ENCODE measurements around the gene CUEDC1. TPM values are rescaled to one million over a fixed set of nuclear protein-coding genes. Genes with fewer than 3 reads are reported as not detected.

CUEDC1 gene
- total RNA-seq, 1 donor from 2014 or later: 7.6 TPM

GRCh38 chr17:57894848-57895247, 60.4 kb downstream of the CUEDC1 start:
- DNase-seq: no peak

- peak; percentile 91 for DNase-seq
Measured at GRCh38 chr17:57892820-57893595, 62.2 kb downstream of the CUEDC1 start.

- DNase-seq: peak; percentile 86
Measured at GRCh38 chr17:57892146-57892819, 62.9 kb downstream of the CUEDC1 start.

- DNase-seq: no peak
Measured at GRCh38 chr17:57890857-57891232, 64.4 kb downstream of the CUEDC1 start.

- no peak for DNase-seq
Measured at GRCh38 chr17:57889892-57890856, 65.0 kb downstream of the CUEDC1 start.

- DNase-seq: no peak
Measured at GRCh38 chr17:57889252-57889651, 66.0 kb downstream of the CUEDC1 start.

GRCh38 chr17:57888311-57889216, 66.6 kb downstream of the CUEDC1 start:
- no peak for DNase-seq

- no peak for DNase-seq
Measured at GRCh38 chr17:57887161-57887560, 68.1 kb downstream of the CUEDC1 start.

GRCh38 chr17:57886020-57886419, 69.2 kb downstream of the CUEDC1 start:
- DNase-seq: no peak

- DNase-seq: no peak
Measured at GRCh38 chr17:57885148-57885915, 69.9 kb downstream of the CUEDC1 start.

- peak; percentile 53 for DNase-seq
Measured at GRCh38 chr17:57881783-57882351, 73.3 kb downstream of the CUEDC1 start.

GRCh38 chr17:57881143-57881542, 74.1 kb downstream of the CUEDC1 start:
- peak; percentile 94 for DNase-seq

GRCh38 chr17:57880086-57880456, 75.1 kb downstream of the CUEDC1 start:
- no peak for DNase-seq

- no peak for DNase-seq
Measured at GRCh38 chr17:57879437-57880085, 75.7 kb downstream of the CUEDC1 start.

- no peak for DNase-seq
Measured at GRCh38 chr17:57877803-57878377, 77.3 kb downstream of the CUEDC1 start.

- peak; percentile 35 for DNase-seq
Measured at GRCh38 chr17:57876866-57877237, 78.4 kb downstream of the CUEDC1 start.

- DNase-seq: peak; percentile 21
Measured at GRCh38 chr17:57876023-57876865, 79.0 kb downstream of the CUEDC1 start.

GRCh38 chr17:57875290-57876022, 79.8 kb downstream of the CUEDC1 start:
- peak; percentile 97 for DNase-seq
